Panc1 (cell line): ENCODE results near the gene C1QTNF1. TPM values are rescaled to one million over a fixed set of nuclear protein-coding genes. Genes with fewer than 3 reads are reported as not detected.

Source experiments
- ATAC-seq: fragments of 200-7000 bp; cut with Tn5 transposase; 2 replicates; pipeline ENCODE4 v1.9.1; 2020; ENCODE audit warnings: mild to moderate bottlenecking, moderate library complexity
- BruUV-seq: library from RNA; stranded (reverse); fragments of 400-500 nt; replicated peaks from 2 replicates; lab custom pipeline; 2021; lab: Mats Ljungman, UMichigan
- CTCF ChIA-PET: fragments of 300-600 bp; sonication (Branson Sonifier 250); formaldehyde crosslinking; loops from one replicate; lab custom pipeline; 2022; ENCODE audit warnings: antibody characterized with exemption; lab: Charles Lee
- POLR2A ChIA-PET: fragments of 300-600 bp; sonication (Branson Sonifier 250); formaldehyde crosslinking; loops from one replicate; lab custom pipeline; 2022; ENCODE audit warnings: antibody characterized with exemption; lab: Charles Lee
- DNase-seq: peaks from one replicate; pipeline ENCODE4 v3.0.0-alpha.2; 2010; ENCODE audit warnings: low read depth, low spot score
- H3K27ac ChIP-seq: 2 replicates; pipeline ENCODE4 v1.5.1; 2011; ENCODE audit warnings: mild to moderate bottlenecking, low read length, inconsistent platforms
- H3K27me3 ChIP-seq: fragments of 200-500 bp; sonication (Bioruptor generic); 2 replicates; pipeline ENCODE4 v1.6.0; 2014; ENCODE audit warnings: low read length, inconsistent platforms; ENCODE audit not compliant: control insufficient read depth, insufficient read depth
- H3K36me3 ChIP-seq: fragments of 200-500 bp; sonication (Bioruptor generic); 2 replicates; pipeline ENCODE4 v1.5.1; 2014; ENCODE audit warnings: inconsistent platforms, mild to moderate bottlenecking, low read length, moderate library complexity; ENCODE audit not compliant: control insufficient read depth, insufficient read depth
- H3K4me1 ChIP-seq: 2 replicates; pipeline ENCODE4 v1.5.1; 2011; ENCODE audit warnings: inconsistent platforms, mild to moderate bottlenecking, low read length, moderate library complexity; ENCODE audit not compliant: control insufficient read depth, insufficient read depth
- H3K4me3 ChIP-seq, 2 experiments: 2 replicates each; pipeline ENCODE4 v1.5.1; 2011 to 2012; ENCODE audit warnings: low read depth in 2 of 2, low read length in 2 of 2, mild to moderate bottlenecking in 2 of 2, inconsistent platforms in 1 of 2, moderate library complexity in 1 of 2
- H3K9me3 ChIP-seq: fragments of 200-500 bp; sonication (Bioruptor generic); 2 replicates; pipeline ENCODE4 v1.5.1; 2014; ENCODE audit warnings: low read depth, mild to moderate bottlenecking, inconsistent platforms, low read length, moderate library complexity; ENCODE audit not compliant: control insufficient read depth, insufficient read depth
- POLR2AphosphoS5 ChIP-seq: IDR thresholded peaks from 2 replicates; pipeline ENCODE4 v1.6.1; 2012; ENCODE audit warnings: mild to moderate bottlenecking, low read depth, low read length, moderate library complexity
- SIN3A ChIP-seq: IDR thresholded peaks from 2 replicates; pipeline ENCODE4 v1.6.1; 2012; ENCODE audit warnings: low read depth, mild to moderate bottlenecking, low read length, moderate library complexity, borderline replicate concordance; ENCODE audit not compliant: insufficient read depth
- TCF7L2 ChIP-seq: IDR thresholded peaks from 2 replicates; pipeline ENCODE4 v1.6.1; 2011; ENCODE audit warnings: mild to moderate bottlenecking, low read depth, low read length, inconsistent platforms
- in situ Hi-C: cut with HindIII; loops from 2 replicates; pipeline ENCODE4 v1.10.0; 2016; ENCODE audit warnings: low sequenced_read_pairs, low pct_unique_long_range_greater_than_20kb
- intact Hi-C: fragments of 100-400 bp; cut with micrococcal nuclease; formaldehyde crosslinking; loops from one replicate; pipeline ENCODE4 v1.10.0; 2022; ENCODE audit not compliant: unreplicated experiment
- total RNA-seq: library from RNA; stranded (reverse); gene quantifications from one replicate; pipeline ENCODE4 v1.2.1, GENCODE V29; 2021; ENCODE audit not compliant: unreplicated experiment
- TF ChIP-seq, protein P1 (sequence below), 2 experiments: IDR thresholded peaks; 2 replicates each; pipeline ENCODE4 v1.6.1; 2011 to 2012; ENCODE audit warnings: low read depth in 2 of 2, control low read depth in 1 of 2, low read length in 1 of 2, mild to moderate bottlenecking in 1 of 2, moderate library complexity in 1 of 2; ENCODE audit not compliant: insufficient read depth in 1 of 2
- TF ChIP-seq, protein P2 (sequence below): fragments of 450-650 bp; IDR thresholded peaks from 2 replicates; pipeline ENCODE4 v1.5.1; 2017; ENCODE audit warnings: mild to moderate bottlenecking

The C1QTNF1 gene
- total RNA-seq, 1 experiment from 2014 or later = 1.5 TPM

DNA sequence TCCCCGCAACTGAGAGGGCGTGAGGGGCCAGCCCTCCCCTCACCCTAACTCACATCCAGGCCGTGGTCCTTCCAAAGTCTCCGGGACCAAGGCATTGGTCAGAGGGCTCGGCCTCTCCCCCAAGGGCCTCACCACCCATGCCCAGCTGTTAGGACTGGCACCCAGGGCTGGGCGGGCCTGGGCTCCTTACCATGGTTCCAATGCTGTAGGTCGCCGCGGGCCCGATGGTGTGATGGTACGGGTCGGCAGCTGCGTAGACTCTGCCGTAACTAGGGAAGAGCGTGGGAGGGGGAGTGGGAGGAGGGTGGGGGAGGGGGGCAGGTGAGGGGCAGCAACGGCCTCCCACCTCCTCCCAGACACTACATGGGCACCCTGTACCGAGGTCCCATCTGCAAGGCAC is 70.3 kb downstream of the C1QTNF1 start:
- CTCF ChIA-PET = interaction anchor here (0.6 kb wide), 2 partner anchors 47 to 52 kb away, joined by 4 read pairs; no protein-coding TSS in a partner anchor
- Histone ChIP-seq H3K4me3 (no peak overlapping the region), H3K9me3 (no peaks in the 10 kb centered on the region), H3K27me3 (peaks cover 4% of the 10 kb centered on the region; the same call in 1 of the 2 replicates), H3K27ac (no peak overlapping the region), H3K36me3 (no peaks in the 10 kb centered on the region), H3K4me1 (no peaks in the 10 kb centered on the region)
- POLR2A ChIA-PET = no interaction called here
- TF ChIP-seq, protein P1, sequence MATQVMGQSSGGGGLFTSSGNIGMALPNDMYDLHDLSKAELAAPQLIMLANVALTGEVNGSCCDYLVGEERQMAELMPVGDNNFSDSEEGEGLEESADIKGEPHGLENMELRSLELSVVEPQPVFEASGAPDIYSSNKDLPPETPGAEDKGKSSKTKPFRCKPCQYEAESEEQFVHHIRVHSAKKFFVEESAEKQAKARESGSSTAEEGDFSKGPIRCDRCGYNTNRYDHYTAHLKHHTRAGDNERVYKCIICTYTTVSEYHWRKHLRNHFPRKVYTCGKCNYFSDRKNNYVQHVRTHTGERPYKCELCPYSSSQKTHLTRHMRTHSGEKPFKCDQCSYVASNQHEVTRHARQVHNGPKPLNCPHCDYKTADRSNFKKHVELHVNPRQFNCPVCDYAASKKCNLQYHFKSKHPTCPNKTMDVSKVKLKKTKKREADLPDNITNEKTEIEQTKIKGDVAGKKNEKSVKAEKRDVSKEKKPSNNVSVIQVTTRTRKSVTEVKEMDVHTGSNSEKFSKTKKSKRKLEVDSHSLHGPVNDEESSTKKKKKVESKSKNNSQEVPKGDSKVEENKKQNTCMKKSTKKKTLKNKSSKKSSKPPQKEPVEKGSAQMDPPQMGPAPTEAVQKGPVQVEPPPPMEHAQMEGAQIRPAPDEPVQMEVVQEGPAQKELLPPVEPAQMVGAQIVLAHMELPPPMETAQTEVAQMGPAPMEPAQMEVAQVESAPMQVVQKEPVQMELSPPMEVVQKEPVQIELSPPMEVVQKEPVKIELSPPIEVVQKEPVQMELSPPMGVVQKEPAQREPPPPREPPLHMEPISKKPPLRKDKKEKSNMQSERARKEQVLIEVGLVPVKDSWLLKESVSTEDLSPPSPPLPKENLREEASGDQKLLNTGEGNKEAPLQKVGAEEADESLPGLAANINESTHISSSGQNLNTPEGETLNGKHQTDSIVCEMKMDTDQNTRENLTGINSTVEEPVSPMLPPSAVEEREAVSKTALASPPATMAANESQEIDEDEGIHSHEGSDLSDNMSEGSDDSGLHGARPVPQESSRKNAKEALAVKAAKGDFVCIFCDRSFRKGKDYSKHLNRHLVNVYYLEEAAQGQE (IDR thresholded peaks at IDR 0.05; ENCODE audit: insufficient read depth in 1 of 2, low read depth in 2 of 2, low read length in 1 of 2) = no peak
- TF ChIP-seq TCF7L2 = no peak
- no peak for TF ChIP-seq POLR2AphosphoS5
- TF ChIP-seq, protein P2, sequence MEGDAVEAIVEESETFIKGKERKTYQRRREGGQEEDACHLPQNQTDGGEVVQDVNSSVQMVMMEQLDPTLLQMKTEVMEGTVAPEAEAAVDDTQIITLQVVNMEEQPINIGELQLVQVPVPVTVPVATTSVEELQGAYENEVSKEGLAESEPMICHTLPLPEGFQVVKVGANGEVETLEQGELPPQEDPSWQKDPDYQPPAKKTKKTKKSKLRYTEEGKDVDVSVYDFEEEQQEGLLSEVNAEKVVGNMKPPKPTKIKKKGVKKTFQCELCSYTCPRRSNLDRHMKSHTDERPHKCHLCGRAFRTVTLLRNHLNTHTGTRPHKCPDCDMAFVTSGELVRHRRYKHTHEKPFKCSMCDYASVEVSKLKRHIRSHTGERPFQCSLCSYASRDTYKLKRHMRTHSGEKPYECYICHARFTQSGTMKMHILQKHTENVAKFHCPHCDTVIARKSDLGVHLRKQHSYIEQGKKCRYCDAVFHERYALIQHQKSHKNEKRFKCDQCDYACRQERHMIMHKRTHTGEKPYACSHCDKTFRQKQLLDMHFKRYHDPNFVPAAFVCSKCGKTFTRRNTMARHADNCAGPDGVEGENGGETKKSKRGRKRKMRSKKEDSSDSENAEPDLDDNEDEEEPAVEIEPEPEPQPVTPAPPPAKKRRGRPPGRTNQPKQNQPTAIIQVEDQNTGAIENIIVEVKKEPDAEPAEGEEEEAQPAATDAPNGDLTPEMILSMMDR = no peak
- no peak for TF ChIP-seq SIN3A
- in situ Hi-C loops = no loop called here
- BruUV-seq = no TSS peak
- ATAC-seq (no peak), DNase-seq (no peak)
- intact Hi-C loops = loop anchor here (5.0 kb wide), 1 partner anchor 73 kb away; no protein-coding TSS in a partner anchor

DNA sequence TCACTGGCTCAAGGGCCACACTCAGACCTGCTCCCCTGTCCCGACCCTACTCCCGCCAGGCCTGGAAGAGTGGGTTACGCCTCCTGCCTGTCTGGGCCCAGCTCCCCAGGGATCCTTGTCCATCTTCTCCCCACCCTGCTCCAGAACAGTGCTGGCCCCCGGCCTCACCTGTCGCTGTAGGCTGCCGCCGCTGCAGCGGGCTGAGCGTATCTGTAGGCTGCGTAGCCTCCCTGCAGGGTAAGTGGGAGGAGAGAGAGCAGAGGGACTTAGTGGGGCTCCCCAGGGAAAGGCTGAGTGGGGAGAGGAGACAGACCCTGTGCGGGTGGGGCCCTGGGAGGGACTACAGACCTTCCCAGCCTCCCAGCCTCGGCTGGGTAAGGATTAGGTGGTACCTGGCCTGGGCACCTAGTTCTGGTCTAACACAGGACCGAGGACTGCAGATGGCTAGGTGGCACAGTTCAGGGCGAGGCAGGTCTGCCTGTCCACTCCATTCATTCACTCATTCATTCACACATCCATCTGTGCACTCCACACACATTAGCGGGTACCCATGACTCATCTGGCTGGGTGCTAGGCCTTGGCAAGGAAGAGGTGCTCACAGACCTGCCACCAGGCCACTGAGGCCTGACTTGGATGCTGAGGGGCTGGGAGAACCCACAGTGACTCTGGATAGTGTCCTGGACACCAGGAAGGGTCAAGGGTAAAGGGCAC is 71.5 kb downstream of the C1QTNF1 start:
- TF ChIP-seq POLR2AphosphoS5 (no peak), TCF7L2 (no peak), SIN3A (no peak)
- TF ChIP-seq, protein P2 = no peak
- TF ChIP-seq, protein P1 (IDR thresholded peaks at IDR 0.05; ENCODE audit: insufficient read depth in 1 of 2, low read depth in 2 of 2, low read length in 1 of 2) = no peak
- ChIA-PET POLR2A (no interaction called here), CTCF (no interaction called here)
- H3K36me3 ChIP-seq = no peaks in the 10 kb centered on the region
- intact Hi-C loops (no loop called here), in situ Hi-C loops (no loop called here)
- H3K4me3 ChIP-seq = no peak overlapping the region
- H3K27me3 ChIP-seq = peaks cover 4% of the 10 kb centered on the region; the same call in 1 of the 2 replicates
- BruUV-seq = no TSS peak
- H3K4me1 ChIP-seq = no peaks in the 10 kb centered on the region
- ATAC-seq (peak; percentile 26; the same call in 1 of the 2 replicates), DNase-seq (no peak)
- H3K27ac ChIP-seq = no peak overlapping the region
- H3K9me3 ChIP-seq = no peaks in the 10 kb centered on the region
